ENCODE data around the gene LASP1. TPM values are rescaled to one million over a fixed set of nuclear protein-coding genes. Genes with fewer than 3 reads are reported as not detected.
"Not testable (repeated sequence)": the region's sequence is repeated elsewhere in the genome, so short reads cannot be mapped to it uniquely, and the experiment has no call there.

Gene LASP1
- total RNA-seq, 1 experiment from 2014 or later = 120 TPM

DNA sequence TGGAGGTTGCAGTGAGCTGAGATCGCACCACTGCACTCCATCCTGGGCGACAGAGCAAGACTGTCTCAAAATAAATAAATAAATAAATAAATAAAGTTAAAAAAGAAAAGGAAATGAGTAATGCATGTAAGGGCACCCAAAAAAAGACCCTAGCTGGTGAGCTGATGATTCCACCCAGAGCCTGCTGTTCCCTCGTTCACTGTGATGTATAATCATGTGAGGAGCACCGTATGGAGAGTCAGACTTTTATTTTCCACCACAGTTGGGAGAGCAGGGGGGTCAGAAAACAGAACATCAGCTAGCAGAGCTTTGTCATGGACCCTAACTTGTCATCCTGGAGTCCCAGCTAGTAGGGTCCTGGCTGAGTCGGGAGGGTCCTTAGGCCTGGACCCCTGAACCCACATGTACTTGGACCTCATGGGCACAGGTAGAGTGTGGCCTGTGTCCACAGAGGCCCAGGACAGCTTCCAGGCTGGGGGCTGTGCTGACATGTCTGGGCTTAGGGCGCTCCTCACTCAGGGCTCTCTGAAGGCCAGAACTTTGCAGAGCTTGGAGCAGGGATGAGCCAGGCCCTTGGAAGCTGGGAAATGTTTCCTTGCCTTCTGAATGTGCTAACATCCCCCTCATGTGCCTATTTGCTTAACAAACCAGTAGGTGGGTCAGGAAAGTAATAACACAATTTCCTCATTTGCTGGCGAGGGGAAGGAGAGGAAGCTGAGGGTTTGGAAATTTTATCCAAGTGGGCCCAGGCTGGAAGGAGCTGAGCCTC lies 36.8 kb downstream of the LASP1 start:
- DNase-seq (ENCODE audit: low read depth) = no peak

DNA sequence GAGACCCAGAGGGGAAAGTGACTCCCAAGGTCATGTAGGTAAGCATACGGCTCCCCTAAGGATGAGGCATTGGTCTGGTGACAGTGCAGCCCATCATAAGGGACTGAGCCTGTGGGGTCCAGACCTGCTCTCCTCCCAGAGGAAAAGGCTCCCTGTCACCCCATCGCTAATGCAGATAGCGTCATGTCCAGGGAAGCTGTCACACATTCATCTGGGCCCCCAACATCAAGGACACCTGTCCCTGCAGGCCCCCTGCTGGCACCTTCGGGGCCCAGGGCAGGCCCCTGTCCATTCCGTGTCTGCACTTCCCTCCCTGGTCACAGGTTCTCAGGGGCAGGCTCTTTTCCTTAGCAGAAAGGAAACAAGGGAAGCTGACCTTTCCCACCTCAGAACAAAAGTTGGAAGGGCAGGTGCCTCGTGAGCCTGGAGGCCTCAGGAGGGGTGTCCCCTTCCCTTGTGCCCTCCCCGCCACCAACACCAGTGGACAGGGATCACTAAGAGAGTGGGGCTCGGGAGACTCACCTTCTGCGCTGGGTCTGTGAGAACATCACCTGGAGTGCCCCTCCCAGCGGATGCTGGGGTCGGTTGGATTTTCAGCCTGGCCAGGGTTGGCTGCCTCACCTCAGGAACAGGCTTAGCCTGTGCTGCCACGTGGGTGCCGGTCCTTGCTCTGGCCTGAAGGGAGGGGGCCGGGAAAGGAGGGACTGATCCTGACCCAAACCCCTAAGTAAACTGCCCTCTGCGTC lies 38.2 kb downstream of the LASP1 start:
- DNase-seq (ENCODE audit: low read depth) = no peak

DNA sequence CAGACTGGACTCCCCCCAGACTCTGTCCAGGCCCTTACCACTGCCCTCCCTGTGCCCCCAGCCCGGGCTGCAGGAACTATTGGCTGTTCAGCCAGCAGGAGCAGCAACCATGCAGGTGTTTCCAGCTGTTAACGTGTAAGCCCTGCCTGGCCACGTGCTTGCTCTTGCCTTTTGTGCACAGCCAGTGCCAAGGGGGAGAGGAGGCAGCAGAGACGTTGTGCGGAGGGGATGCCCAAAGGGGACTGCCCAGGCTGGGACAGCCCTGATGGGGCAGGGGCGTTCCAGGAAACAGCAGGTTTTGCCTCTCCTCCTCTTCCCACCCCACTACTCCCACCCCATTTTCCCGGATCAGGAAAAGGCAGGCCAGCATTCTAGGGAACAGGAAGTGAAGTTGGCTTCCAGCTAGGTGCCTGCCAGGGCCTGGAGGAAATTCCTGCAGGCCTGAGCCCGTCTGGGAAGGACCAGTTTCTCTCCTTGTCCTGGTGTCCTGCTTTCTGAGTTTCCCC lies 38.9 kb downstream of the LASP1 start:
- no peak for DNase-seq (ENCODE audit: low read depth)

DNA sequence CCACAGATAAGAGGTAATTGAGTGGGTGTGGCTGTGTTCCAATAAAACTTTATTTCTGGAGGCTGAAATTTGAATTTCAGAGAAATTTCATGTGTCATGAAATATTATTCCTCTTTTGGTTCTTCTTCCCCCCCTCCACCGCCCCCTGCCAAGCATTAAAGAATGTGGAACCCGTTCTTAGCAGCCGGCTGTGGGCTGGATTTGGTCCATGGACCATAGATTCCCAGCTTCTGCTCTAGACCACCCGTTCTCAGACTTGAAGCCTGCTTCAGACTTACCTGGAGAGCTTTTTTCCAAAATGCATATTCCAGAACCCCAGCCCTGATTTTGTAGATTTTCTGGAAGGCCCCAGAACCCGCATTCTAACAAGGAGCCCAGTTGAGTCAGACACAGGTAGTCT lies 40.5 kb downstream of the LASP1 start:
- DNase-seq (ENCODE audit: low read depth) = no peak

DNA sequence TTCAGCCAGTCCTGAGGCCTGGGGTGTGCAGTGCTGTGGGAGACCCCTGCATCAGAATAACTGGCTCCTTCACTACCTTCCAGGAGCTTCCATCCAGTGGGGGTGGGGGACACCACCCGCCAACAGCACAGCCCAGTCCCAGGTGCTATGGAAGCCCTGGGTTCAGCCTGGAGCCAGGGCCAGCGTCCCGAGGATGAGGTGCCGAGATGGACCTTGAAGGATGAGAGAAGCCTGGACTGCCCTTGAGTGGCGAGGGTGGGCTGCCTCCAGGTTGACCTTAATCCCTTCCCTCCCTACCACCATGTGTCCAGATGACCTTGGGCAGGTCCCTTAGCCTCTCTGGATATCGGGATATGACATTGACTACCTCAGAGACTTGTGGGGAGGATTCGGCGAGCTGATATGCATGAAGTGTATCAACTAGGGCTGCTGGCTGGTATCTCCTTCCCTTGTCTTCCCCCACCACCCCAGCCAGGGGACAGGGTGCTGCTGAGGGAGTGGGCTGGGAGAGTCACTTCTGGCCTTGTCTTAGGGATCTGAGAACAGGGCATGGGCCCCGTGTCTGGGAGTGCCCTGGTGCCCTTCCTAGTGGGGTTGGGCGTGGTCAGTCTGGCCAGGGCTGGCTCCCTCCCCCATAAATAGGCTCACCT lies 41.3 kb downstream of the LASP1 start:
- DNase-seq (ENCODE audit: low read depth) = no peak

DNA sequence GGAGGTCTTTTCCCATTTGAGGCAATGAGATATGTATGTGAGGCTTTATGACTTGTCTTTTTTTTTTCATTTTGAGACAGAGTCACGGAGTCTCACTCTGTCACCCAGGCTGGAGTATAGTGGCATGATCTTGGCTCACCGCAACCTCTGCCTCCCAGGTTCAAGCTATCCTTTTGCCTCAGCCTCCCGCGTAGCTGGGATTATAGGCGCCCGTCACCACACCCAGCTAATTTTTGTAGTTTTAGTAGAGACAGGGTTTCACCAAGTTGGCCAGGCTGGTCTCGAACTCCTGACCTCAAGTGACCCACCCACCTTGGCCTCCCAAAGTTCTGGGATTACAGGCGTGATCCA lies 41.8 kb downstream of the LASP1 start:
- DNase-seq (ENCODE audit: low read depth) = not testable (repeated sequence)

DNA sequence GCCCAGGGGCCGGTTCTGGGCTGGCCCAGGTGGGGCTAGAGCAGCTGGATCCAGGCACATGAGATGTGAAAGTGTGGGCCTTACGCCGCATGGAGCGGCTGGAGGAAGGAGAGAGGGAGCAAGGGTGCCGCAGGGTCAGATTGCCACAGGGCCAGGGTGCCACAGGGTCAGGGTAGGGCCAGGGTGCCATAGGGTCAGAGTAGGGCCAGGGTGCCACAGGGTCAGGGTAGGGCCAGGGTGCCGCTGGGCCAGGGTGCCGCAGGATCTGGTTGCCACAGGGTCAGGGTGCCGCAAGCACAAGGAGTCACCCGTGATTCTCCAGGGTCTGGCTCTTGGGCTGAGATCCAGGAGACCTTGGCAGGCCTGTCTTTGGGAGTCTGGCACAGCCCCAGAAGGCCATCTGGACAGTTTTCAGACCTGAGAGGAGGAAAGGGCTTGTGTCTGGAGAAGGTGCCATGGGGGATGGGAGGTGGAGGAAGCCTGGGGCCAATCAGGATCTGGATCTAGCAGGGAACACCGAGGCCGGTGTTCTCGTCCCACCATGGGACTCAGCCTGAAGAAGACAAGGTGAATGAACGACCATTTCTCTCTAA lies 42.5 kb downstream of the LASP1 start:
- DNase-seq (ENCODE audit: low read depth) = peak; percentile 41

DNA sequence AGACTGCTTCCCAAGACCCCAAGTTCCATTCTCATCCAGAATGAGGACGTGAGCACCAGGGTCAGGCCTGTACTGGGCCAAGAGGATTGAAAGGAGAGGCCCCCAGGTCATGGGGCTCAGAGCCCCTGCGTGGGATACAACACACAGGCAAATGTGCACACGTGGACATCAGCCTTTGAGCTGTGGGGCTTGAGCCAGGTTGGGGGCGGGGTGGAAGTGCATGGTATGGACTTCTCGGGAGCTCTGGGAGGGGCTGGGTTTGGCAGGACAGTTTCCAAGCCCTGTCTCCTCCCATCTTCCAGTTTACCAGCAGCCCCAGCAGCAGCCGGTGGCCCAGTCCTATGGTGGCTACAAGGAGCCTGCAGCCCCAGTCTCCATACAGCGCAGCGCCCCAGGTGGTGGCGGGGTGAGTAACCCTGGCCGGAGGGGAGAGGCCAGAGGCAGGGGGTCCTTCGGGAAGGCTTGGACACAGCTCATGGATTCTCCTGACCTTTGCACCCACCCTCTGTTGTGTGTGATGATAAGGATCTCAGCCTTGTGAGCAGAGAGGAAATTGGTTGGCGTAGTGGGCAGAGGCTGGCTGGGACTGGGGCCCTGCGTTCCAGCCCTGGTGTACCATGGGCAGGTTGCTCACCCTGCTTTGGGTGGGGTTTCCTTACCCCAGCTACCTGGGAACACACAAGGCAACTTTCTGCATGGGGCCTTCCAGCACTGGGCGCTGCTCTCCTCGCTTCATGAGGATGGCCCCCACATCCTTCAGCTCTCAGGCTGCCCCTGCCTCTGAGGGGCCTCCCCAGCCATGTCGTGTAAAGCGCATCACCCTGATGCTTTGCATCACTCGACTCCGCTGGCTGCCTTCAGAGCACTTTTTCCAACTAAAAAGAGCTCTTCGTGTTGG lies 45.1 kb downstream of the LASP1 start:
- DNase-seq (ENCODE audit: low read depth) = no peak

DNA sequence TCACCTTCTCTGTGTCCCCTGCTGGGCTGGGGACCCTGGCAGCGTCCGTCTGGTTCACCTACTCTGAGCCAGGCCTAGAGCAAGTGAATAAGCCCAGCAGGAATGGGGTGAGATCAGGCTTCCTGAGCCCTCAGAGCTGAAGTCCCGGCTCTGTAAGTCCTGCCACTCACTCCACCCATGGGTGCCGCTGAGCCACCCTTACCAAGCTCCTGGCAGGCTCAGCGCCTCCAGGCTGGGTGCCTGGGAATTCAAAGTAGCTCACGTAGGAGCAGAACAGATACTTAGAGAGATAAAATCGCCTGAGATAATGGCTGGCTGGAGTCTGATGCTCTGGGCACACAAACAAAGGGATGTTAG lies 45.8 kb downstream of the LASP1 start:
- DNase-seq (ENCODE audit: low read depth) = no peak

DNA sequence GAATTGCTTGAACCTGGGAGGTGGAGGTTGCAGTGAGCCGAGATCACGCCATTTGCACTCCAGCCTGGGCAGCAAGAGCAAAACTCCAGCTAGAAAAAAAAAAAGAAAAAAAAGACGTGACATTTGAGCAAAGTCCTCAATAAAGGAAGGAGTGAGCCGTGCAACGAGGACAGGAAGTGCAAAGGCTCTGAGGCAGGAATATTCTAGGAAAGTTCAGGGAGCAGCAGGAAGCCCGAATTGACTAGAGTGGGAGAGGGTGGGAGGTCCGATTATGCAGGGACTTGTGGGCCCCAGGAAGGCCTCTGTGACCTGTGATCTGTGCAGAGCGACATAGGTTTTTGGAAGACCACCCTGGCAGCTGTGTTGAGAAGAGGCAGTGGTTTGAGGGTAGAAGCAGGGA lies 46.9 kb downstream of the LASP1 start:
- no peak for DNase-seq (ENCODE audit: low read depth)

DNA sequence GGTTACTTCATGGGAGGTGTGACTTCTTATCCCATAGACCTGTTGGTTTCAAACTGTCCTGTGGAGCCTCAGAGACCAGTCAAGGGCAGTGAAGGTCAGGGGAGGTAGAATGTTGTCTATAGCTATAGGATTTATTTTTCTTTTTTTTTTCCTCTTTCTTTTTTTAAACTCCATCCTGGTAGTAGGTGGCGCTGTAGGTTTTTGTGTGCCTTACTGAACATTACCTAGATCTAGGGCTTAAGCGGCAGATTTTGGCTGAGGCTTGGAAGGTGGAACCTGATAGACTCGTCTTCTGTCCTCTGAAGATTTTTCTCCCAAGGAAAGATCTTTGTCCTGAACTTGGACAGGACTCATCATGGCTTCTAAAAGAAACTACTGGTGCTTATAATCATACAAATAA lies 47.4 kb downstream of the LASP1 start:
- no peak for DNase-seq (ENCODE audit: low read depth)

DNA sequence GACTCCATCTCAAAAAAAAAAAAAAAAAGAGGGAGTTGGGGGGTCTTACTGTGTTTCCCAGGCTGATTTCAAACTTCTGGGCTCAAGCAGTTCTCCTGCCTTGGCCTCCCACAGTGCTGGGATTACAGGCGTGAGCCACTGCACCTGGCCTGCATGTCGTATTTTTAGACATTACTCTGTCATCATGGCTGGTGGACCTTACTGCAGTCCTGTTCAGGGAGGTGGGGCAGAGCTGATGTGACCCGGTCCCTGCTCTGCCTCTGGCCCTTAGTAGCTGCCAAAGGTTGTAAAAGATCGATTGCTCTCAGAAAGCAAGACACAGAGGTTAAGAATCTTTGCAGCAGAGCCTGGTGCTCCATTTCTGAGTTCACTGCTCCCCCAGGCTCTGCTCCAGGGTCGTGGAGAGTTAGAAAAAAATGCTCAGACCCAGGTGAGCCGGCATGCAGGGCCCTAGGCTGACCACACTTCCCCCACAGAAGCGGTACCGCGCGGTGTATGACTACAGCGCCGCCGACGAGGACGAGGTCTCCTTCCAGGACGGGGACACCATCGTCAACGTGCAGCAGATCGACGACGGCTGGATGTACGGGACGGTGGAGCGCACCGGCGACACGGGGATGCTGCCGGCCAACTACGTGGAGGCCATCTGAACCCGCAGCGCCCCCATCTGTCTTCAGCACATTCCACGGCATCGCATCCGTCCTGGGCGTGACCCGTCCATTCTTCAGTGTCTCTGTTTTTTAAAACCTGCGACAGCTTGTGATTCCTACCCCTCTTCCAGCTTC lies 48.5 kb downstream of the LASP1 start:
- no peak for DNase-seq (ENCODE audit: low read depth)

DNA sequence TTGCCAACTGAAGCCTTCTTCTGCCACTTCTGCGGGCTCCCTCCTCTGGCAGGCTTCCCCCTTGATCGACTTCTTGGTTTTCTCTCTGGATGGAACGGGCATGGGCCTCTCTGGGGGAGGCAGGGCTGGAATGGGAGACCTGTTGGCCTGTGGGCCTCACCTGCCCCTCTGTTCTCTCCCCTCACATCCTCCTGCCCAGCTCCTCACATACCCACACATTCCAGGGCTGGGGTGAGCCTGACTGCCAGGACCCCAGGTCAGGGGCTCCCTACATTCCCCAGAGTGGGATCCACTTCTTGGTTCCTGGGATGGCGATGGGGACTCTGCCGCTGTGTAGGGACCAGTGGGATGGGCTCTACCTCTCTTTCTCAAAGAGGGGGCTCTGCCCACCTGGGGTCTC lies 49.1 kb downstream of the LASP1 start:
- DNase-seq (ENCODE audit: low read depth) = no peak

DNA sequence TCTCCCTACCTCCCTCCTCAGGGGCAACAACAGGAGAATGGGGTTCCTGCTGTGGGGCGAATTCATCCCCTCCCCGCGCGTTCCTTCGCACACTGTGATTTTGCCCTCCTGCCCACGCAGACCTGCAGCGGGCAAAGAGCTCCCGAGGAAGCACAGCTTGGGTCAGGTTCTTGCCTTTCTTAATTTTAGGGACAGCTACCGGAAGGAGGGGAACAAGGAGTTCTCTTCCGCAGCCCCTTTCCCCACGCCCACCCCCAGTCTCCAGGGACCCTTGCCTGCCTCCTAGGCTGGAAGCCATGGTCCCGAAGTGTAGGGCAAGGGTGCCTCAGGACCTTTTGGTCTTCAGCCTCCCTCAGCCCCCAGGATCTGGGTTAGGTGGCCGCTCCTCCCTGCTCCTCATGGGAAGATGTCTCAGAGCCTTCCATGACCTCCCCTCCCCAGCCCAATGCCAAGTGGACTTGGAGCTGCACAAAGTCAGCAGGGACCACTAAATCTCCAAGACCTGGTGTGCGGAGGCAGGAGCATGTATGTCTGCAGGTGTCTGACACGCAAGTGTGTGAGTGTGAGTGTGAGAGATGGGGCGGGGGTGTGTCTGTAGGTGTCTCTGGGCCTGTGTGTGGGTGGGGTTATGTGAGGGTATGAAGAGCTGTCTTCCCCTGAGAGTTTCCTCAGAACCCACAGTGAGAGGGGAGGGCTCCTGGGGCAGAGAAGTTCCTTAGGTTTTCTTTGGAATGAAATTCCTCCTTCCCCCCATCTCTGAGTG lies 49.6 kb downstream of the LASP1 start:
- no peak for DNase-seq (ENCODE audit: low read depth)

DNA sequence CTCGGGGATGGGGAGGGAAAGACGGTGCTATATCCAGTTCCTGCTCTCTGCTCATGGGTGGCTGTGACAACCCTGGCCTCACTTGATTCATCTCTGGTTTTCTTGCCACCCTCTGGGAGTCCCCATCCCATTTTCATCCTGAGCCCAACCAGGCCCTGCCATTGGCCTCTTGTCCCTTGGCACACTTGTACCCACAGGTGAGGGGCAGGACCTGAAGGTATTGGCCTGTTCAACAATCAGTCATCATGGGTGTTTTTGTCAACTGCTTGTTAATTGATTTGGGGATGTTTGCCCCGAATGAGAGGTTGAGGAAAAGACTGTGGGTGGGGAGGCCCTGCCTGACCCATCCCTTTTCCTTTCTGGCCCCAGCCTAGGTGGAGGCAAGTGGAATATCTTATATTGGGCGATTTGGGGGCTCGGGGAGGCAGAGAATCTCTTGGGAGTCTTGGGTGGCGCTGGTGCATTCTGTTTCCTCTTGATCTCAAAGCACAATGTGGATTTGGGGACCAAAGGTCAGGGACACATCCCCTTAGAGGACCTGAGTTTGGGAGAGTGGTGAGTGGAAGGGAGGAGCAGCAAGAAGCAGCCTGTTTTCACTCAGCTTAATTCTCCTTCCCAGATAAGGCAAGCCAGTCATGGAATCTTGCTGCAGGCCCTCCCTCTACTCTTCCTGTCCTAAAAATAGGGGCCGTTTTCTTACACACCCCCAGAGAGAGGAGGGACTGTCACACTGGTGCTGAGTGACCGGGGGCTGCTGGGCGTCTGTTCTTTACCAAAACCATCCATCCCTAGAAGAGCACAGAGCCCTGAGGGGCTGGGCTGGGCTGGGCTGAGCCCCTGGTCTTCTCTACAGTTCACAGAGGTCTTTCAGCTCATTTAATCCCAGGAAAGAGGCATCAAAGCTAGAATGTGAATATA lies 50.8 kb downstream of the LASP1 start:
- DNase-seq (ENCODE audit: low read depth) = no peak

DNA sequence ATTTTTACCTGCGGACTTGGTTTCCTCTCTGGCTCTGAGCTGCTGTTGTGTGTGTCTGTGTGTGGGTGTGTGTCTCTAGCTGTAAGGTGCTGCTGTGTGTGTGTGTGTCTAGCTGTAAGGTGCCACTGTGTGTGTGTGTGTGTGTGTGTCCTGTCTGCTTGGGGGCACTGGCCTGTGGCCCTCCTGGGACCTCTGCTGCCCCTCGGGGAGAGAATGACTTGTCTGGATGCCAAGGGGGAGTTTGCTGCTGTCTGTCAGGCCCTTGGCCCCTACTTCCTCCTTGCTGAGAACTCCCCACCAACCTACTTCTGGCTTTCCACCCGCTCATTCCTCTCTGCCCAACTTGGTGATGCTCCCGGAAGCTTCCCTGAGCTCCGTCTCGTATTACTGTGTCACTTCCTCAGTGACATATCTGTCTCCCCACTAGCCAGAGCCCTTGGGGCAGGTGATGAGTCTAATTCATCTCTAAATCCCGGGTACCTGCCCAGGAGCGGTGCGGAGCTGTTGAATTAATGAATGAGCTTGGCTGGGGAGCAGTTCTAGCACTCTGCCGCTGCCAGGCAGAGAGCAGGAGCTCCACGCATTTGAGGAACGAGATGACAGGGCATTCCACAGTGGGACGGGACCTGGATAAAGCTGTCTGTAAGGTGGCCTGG lies 52.0 kb downstream of the LASP1 start:
- no peak for DNase-seq (ENCODE audit: low read depth)

DNA sequence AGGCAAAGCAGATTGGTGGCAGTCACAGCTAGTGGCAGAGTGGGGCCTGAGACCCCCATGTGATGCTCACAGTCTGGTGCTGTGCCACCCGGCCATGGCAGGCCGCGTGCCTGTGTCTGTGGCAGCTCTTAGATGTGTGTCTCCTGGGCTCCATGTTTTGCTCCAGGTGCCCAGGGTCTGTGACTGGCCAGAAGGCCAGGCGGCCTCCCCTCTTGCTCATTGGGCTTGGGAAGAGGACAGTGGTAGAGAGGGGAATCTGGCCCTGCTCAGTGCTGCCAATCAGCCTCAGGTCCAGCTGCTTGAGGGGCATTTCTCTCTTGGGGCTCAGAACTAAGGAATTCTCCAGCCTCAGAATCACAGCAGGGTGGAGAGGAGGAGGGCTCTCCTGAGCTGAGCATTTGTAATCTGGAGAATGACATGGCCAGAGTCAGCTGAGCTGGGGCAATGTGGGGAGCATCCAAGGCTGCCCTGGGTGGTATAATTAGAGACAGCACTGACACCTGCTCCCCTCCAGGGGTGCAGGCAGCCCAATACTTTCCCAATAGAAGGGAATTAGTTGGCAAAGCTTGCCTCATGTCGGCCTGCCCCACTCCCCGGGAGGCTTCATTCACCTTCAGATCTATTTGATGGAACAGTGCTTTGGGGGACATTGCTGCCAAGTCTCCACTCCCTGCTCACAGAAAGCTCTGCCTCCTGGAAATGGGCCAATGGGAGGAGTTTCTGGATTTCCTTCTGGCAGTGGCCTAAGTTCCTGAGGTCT lies 52.9 kb downstream of the LASP1 start:
- DNase-seq (ENCODE audit: low read depth) = peak; percentile 56
